ENCODE results near the gene C1QL4. TPM values are rescaled to one million over a fixed set of nuclear protein-coding genes. Genes with fewer than 3 reads are reported as not detected.
"Not testable (repeated sequence)": the region's sequence is repeated elsewhere in the genome, so short reads cannot be mapped to it uniquely, and the experiment has no call there.

The C1QL4 gene
- total RNA-seq, 1 donor from 2014 or later, result 0.20 TPM

- Mint-ChIP-seq H3K4me3 (no peak overlapping the region), H3K4me1 (peaks cover 32% of the 10 kb centered on the region), H3K36me3 (peaks cover 1% of the 10 kb centered on the region), H3K27ac (no peak overlapping the region), H3K9me3 (no peaks in the 10 kb centered on the region), H3K27me3 (ENCODE audit: low read depth) (peaks cover 46% of the 10 kb centered on the region)
- DNase-seq (ENCODE audit: low spot score in 2 of 2, unreplicated experiment in 2 of 2), result no peak
- TF ChIP-seq, protein P1, sequence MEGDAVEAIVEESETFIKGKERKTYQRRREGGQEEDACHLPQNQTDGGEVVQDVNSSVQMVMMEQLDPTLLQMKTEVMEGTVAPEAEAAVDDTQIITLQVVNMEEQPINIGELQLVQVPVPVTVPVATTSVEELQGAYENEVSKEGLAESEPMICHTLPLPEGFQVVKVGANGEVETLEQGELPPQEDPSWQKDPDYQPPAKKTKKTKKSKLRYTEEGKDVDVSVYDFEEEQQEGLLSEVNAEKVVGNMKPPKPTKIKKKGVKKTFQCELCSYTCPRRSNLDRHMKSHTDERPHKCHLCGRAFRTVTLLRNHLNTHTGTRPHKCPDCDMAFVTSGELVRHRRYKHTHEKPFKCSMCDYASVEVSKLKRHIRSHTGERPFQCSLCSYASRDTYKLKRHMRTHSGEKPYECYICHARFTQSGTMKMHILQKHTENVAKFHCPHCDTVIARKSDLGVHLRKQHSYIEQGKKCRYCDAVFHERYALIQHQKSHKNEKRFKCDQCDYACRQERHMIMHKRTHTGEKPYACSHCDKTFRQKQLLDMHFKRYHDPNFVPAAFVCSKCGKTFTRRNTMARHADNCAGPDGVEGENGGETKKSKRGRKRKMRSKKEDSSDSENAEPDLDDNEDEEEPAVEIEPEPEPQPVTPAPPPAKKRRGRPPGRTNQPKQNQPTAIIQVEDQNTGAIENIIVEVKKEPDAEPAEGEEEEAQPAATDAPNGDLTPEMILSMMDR (IDR thresholded peaks at IDR 0.05; ENCODE audit: unreplicated experiment), result no peak
Observed at GRCh38 chr12:49334226-49334625, 2.8 kb downstream of the C1QL4 start.

DNA sequence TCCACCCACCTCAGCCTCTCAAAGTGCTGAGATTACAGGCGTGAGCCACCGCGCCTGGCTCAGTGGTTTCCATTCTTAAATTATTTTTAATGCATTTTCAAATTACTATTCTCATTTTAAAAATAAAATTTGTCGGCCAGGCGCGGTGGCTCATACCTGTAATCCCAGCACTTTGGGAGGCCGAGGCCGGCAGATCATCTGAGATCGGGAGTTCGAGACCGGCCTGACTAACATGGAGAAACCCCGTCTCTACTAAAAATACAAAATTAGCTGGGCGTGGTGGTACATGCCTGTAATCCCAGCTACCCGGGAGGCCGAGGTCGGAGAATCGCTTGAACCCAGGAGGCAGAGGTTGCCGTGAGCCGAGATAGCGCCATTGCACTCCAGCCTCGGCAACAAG, 3.2 kb downstream of the C1QL4 start:
- Mint-ChIP-seq H3K4me1 (peaks cover 28% of the 10 kb centered on the region), H3K27me3 (ENCODE audit: low read depth) (peaks cover 41% of the 10 kb centered on the region)

DNA sequence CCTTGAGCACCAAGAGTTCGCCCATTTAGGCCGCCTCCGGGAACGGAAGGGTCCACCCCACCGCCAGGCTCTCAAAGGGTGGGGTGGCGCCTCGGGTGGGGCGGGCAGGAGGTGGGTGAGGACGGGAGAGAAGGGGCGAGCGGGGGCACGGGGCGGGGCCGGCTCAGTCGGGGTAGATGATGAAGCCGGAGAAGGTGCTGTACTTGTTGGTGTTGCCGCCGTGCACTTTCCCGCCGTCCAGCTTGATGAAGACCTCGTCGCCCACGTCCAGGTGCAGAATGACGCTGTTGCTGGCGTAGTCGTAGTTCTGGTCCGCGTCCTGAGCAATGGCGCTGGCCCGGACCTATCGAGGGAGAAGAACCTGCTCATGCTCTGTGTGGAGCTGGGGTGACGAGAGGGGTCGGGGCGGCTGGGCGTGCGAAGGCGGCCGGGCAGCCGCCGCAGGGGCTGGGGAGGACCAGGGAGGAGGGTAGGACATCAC, 4.1 kb downstream of the C1QL4 start:
- DNase-seq (ENCODE audit: low spot score in 2 of 2, unreplicated experiment in 2 of 2), result no peak
- peaks cover 2% of the 10 kb centered on the region for H3K36me3 Mint-ChIP-seq
- TF ChIP-seq, protein P1 (IDR thresholded peaks at IDR 0.05; ENCODE audit: unreplicated experiment), result no peak
- no peaks in the 10 kb centered on the region for H3K9me3 Mint-ChIP-seq
- H3K4me3 Mint-ChIP-seq, result no peak overlapping the region
- no peak overlapping the region for H3K27ac Mint-ChIP-seq
- peaks cover 33% of the 10 kb centered on the region for H3K27me3 Mint-ChIP-seq (ENCODE audit: low read depth)
- peaks cover 23% of the 10 kb centered on the region for H3K4me1 Mint-ChIP-seq

More for the DNA sequence above, 3.2 kb downstream of the C1QL4 start:
- not testable (repeated sequence) for H3K36me3 Mint-ChIP-seq; H3K4me3 Mint-ChIP-seq; H3K27ac Mint-ChIP-seq; DNase-seq (ENCODE audit: low spot score in 2 of 2, unreplicated experiment in 2 of 2); H3K9me3 Mint-ChIP-seq

DNA sequence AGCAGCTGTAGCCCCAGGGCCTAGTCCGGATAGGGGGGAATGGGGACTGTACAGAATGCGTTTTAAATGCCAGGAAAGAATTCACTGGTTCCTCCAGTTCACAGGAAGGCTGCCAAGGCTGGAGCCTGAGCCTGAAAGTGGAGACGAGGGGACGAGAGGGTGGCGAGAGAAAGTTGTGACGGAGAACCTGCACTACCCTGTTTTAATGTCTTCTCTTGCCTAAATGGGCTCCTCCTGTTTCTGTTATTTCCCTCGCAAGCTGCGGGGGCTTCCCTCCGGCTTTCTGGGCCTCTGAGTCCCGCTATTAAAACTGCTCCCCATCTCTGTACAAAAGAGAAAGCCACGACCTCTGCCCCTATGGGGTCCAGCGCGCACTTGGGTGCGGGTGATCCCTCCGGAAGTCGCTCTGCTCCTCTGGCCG, 4.5 kb downstream of the C1QL4 start:
- TF ChIP-seq, protein P1 (IDR thresholded peaks at IDR 0.05; ENCODE audit: unreplicated experiment), result no peak
- Mint-ChIP-seq H3K27ac (no peak overlapping the region), H3K4me1 (peaks cover 18% of the 10 kb centered on the region), H3K4me3 (no peak overlapping the region), H3K27me3 (ENCODE audit: low read depth) (peaks cover 28% of the 10 kb centered on the region), H3K9me3 (no peaks in the 10 kb centered on the region), H3K36me3 (peaks cover 6% of the 10 kb centered on the region)
- DNase-seq (ENCODE audit: low spot score in 2 of 2, unreplicated experiment in 2 of 2), result no peak

DNA sequence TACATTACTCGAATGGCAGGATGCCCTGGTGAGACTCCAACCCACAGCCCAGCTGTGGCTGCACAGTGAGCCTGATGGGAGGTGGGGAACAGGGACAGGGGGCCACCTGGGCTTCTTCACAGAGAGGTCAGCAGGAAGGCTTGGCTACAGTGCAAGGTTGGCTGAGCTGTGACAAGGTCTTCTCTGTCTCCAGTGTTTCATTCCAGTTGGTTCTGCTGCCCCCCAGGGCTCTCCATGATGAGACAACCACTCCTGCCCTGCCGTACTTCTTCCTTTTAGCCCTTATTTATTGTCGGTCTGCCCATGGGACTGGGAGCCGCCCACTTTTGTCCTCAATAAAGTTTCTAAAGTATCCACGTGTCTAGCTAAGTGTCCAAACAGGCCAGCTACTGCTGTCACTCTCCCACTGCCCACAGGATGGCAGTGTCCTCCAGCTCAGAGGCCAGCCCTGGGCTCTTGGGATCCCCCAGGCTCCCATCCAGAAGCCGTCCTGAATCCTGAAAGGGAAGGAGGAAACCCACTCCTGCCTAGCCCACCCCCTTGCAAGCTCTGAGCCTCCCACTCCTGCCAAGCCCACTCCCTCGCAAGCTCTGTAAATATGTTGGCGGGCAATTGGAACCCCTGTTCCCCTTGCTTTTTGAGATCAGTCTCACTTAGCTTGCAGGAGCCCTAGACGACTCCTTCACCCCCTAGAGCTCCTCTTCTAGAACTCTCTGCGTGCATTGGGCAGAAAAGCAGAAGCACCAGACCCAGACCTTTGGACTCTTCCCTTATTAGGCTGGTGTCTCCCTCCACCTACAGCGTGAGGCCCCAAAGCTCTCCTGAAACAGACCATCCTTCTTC, 5.4 kb downstream of the C1QL4 start:
- Mint-ChIP-seq H3K27ac (peak overlapping the region; percentile 51), H3K9me3 (no peaks in the 10 kb centered on the region), H3K27me3 (ENCODE audit: low read depth) (peaks cover 20% of the 10 kb centered on the region), H3K36me3 (peaks cover 7% of the 10 kb centered on the region), H3K4me1 (peaks cover 10% of the 10 kb centered on the region), H3K4me3 (no peak overlapping the region)
- peak in 1 of 2 experiments; percentile 74 for DNase-seq (ENCODE audit: low spot score in 2 of 2, unreplicated experiment in 2 of 2)
- TF ChIP-seq, protein P1 (IDR thresholded peaks at IDR 0.05; ENCODE audit: unreplicated experiment), result peak; percentile 62

- Mint-ChIP-seq H3K27me3 (ENCODE audit: low read depth) (peaks cover 16% of the 10 kb centered on the region), H3K4me3 (no peak overlapping the region), H3K27ac (no peak overlapping the region), H3K36me3 (peaks cover 7% of the 10 kb centered on the region), H3K9me3 (no peaks in the 10 kb centered on the region), H3K4me1 (peaks cover 10% of the 10 kb centered on the region)
- no peak for DNase-seq (ENCODE audit: low spot score in 2 of 2, unreplicated experiment in 2 of 2)
- TF ChIP-seq, protein P1 (IDR thresholded peaks at IDR 0.05; ENCODE audit: unreplicated experiment), result no peak
Observed at GRCh38 chr12:49330631-49331379, 6.2 kb downstream of the C1QL4 start.
